K562 (cell line): ENCODE measurements around the gene GIGYF1. TPM values are rescaled to one million over a fixed set of nuclear protein-coding genes. Genes with fewer than 3 reads are reported as not detected.

Experiments
- ARID1B ChIP-seq: fragments of 450-650 bp; IDR thresholded peaks from 2 replicates; pipeline ENCODE4 v1.6.1; 2016; ENCODE audit warnings: antibody characterized with exemption, mild to moderate bottlenecking, inconsistent platforms
- BCOR ChIP-seq: fragments of 450-650 bp; IDR thresholded peaks from 2 replicates; pipeline ENCODE4 v1.6.1; 2016
- BHLHE40 ChIP-seq: IDR thresholded peaks from 2 replicates; pipeline ENCODE4 v1.6.1; 2011; ENCODE audit warnings: low read length, improper control_type of control experiment
- CREB3 ChIP-seq: fragments of 450-650 bp; conservative IDR thresholded peaks from 2 replicates; pipeline ENCODE4 v1.6.1; 2016; ENCODE audit warnings: missing genetic modification characterization, low read depth, mild to moderate bottlenecking, missing compliant biosample characterization, moderate library complexity
- DNMT1 ChIP-seq: fragments of 450-650 bp; IDR thresholded peaks from 2 replicates; pipeline ENCODE4 v1.6.1; 2016; ENCODE audit warnings: antibody characterized with exemption, mild to moderate bottlenecking
- NKRF ChIP-seq: fragments of 450-650 bp; IDR thresholded peaks from 2 replicates; pipeline ENCODE4 v1.6.1; 2016; ENCODE audit warnings: borderline replicate concordance
- RCOR1 ChIP-seq, 2 experiments: IDR thresholded peaks; 2 replicates each; pipeline ENCODE4 v1.6.1; 2012; ENCODE audit warnings: low read depth in 2 of 2, low read length in 2 of 2, borderline replicate concordance in 1 of 2, improper control_type of control experiment in 1 of 2
- RNF2 ChIP-seq: sonication (generic); IDR thresholded peaks from 2 replicates; pipeline ENCODE4 v1.6.1; 2016
- SRSF3 ChIP-seq: fragments of 200-400 bp; formaldehyde crosslinking; IDR thresholded peaks from 2 replicates; pipeline ENCODE4 v1.6.1; 2016; ENCODE audit warnings: mild to moderate bottlenecking, low read length, moderate library complexity; ENCODE audit not compliant: insufficient read depth
- THRAP3 ChIP-seq: fragments of 450-650 bp; IDR thresholded peaks from 2 replicates; pipeline ENCODE4 v1.6.1; 2016; ENCODE audit warnings: mild to moderate bottlenecking, inconsistent platforms, borderline replicate concordance
- ZHX1 ChIP-seq: fragments of 150-350 bp; conservative IDR thresholded peaks from 2 replicates; pipeline ENCODE4 v1.6.1; 2014; ENCODE audit warnings: low read length
- ZNF512 ChIP-seq: IDR thresholded peaks from 2 replicates; pipeline ENCODE4 v1.6.1; 2016; ENCODE audit warnings: missing genetic modification characterization, missing compliant biosample characterization
- ZNF644 ChIP-seq: fragments of 200-800 bp; sonication (Bioruptor generic); IDR thresholded peaks from 2 replicates; pipeline ENCODE4 v1.6.1; 2016; ENCODE audit warnings: low read depth, missing genetic modification characterization, missing compliant biosample characterization
- ZNF77 ChIP-seq: fragments of 250-450 bp; sonication (Bioruptor Pico); IDR thresholded peaks from 2 replicates; pipeline ENCODE4 v1.5.0; 2020
- polyA plus RNA-seq, 8 experiments: library from polyadenylated mRNA; depleted of rRNA in 4 of 8; stranded (reverse) in 5 of 8; unstranded in 3 of 8; fragments of >200 nt; fragmentation: Nextera tagmentation in 2 of 8; fragmentation: Illumina TruSeq in 1 of 8; extraction: Ambion mirVana in 2 of 8; extraction: Trizol in 1 of 8; gene quantifications; 2 replicates each; pipeline versions ENCODE4 v1.2.1 to v1.2.3, GENCODE V29; 2011 to 2014; ENCODE audit warnings: inconsistent platforms in 1 of 8, missing spikeins in 1 of 8
- total RNA-seq, 7 experiments: library from RNA; depleted of rRNA in 6 of 7; stranded (reverse); fragments of >200 nt in 6 of 7; fragmentation: Illumina TruSeq in 2 of 7; extraction: Trizol in 2 of 7; gene quantifications; 2 replicates each; pipeline versions ENCODE4 v1.2.1 to v1.2.3, GENCODE V29; 2011 to 2021; ENCODE audit warnings: low replicate concordance in 1 of 7
- TF ChIP-seq, protein P1 (sequence below), 2 experiments: fragments of 450-650 bp; IDR thresholded peaks; 2 replicates each; pipeline ENCODE4 v1.6.1; 2016
- TF ChIP-seq, protein P2 (sequence below): fragments of 200-800 bp; sonication (Bioruptor generic); IDR thresholded peaks from 2 replicates; pipeline ENCODE4 v1.6.1; 2017; ENCODE audit warnings: missing genetic modification characterization, missing compliant biosample characterization

The GIGYF1 gene
- total and polyA plus RNA-seq, 9 of the 15 experiments (the other 6 are each of a cell fraction or from before 2014, with no cell fraction given): 0.56 to 76.2 (median 16.8) TPM

DNA sequence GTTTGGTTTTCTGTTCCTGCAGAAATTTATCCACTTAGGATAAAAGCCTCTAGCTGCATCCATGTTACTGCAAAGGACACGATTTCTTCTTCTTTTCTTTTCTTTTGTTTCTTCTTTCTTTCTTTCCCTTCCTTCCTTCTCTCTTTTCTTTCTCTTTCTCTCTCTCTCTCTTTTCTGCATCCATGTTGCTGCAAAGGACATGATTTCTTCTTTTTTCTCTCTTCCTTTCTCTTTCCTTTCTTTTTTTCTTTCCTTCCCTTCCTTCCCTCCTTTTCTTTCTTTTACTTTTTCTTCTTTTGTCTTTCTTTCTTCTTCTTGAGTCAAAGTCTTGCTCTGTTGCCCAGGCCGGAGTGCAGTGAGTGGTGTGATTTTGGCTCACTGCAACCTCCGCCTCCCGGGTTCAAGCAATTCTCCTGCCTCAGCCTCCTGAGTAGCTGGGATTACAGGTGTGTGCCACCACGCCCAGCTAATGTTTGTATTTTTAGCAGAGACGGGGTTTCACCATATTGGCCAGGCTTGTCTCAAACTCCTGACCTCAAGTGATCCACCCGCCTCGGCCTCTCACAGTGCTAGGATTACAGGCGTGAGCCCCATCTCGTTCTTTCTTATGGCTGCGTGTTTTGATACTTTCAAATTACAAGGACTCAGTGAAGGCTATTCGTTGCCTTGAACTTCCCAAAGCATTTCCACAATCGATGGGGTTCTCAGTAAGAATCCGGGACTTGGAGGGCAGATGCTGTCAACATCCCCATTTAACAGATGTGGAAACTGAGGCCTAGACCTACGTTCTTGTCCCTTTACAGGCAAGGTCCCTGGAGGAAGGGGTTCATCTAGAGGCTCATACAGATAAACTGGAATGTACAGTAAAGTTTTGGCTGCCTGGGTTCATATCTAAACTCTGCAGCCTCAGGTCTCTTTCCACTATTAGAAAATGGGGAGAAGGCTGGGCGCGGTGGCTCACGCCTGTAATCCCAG, 22.4 kb downstream of the GIGYF1 start (continued):
- TF ChIP-seq ZHX1 (no peak), RNF2 (no peak), ZNF512 (peak; percentile 96), CREB3 (tag) (no peak), BCOR (peak; percentile 61; the same call in 1 of the 2 replicates), ARID1B (no peak), ZNF644 (tag) (no peak), RCOR1 (IDR thresholded peaks at IDR 0.05; ENCODE audit: borderline replicate concordance in 1 of 2, low read depth in 2 of 2, low read length in 2 of 2) (peak in 1 of 2 experiments; percentile 54; a peak in 1 of 4 replicates), ZNF77 (CRISPR knock-in tag) (no peak), DNMT1 (no peak), THRAP3 (peak; percentile 38; the same call in 1 of the 2 replicates), SRSF3 (no peak), BHLHE40 (no peak), NKRF (no peak)
- TF ChIP-seq, protein P1, sequence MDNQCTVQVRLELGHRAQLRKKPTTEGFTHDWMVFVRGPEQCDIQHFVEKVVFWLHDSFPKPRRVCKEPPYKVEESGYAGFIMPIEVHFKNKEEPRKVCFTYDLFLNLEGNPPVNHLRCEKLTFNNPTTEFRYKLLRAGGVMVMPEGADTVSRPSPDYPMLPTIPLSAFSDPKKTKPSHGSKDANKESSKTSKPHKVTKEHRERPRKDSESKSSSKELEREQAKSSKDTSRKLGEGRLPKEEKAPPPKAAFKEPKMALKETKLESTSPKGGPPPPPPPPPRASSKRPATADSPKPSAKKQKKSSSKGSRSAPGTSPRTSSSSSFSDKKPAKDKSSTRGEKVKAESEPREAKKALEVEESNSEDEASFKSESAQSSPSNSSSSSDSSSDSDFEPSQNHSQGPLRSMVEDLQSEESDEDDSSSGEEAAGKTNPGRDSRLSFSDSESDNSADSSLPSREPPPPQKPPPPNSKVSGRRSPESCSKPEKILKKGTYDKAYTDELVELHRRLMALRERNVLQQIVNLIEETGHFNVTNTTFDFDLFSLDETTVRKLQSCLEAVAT (IDR thresholded peaks at IDR 0.05): 0 out of 4 replicates have a peak, but pooled peaks of 1 of the 2 experiments have one; percentile 48
- TF ChIP-seq, protein P2, sequence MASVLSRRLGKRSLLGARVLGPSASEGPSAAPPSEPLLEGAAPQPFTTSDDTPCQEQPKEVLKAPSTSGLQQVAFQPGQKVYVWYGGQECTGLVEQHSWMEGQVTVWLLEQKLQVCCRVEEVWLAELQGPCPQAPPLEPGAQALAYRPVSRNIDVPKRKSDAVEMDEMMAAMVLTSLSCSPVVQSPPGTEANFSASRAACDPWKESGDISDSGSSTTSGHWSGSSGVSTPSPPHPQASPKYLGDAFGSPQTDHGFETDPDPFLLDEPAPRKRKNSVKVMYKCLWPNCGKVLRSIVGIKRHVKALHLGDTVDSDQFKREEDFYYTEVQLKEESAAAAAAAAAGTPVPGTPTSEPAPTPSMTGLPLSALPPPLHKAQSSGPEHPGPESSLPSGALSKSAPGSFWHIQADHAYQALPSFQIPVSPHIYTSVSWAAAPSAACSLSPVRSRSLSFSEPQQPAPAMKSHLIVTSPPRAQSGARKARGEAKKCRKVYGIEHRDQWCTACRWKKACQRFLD: no peak
